Sigmoid colon (tissue), 4 donors: ENCODE results near the gene FHAD1.

Experiments used
- EP300 ChIP-seq, 4 donors: sonication (generic); formaldehyde crosslinking; IDR thresholded peaks; one replicate each; pipeline ENCODE4 v1.6.1; 2017; ENCODE audit warnings: antibody characterized with exemption in 4 of 4
- POLR2A ChIP-seq, 2 donors: fragments of 450-650 bp; IDR thresholded peaks; one replicate each; pipeline ENCODE4 v1.6.1; 2016; ENCODE audit warnings: antibody characterized with exemption in 2 of 2, mild to moderate bottlenecking in 2 of 2, moderate library complexity in 2 of 2
- POLR2AphosphoS5 ChIP-seq, 4 donors: sonication (generic); formaldehyde crosslinking; IDR thresholded peaks; one replicate each; pipeline ENCODE4 v1.6.1; 2017; ENCODE audit warnings: antibody characterized with exemption in 4 of 4
- TF ChIP-seq, protein P1 (sequence below), 4 experiments: fragments of 450-650 bp in 3 of 4; fragments of 200-600 bp in 1 of 4; IDR thresholded peaks; one replicate each; pipeline ENCODE4 v1.5.1; 2016 to 2019; ENCODE audit warnings: antibody characterized with exemption in 4 of 4, mild to moderate bottlenecking in 3 of 4, moderate library complexity in 2 of 4

DNA sequence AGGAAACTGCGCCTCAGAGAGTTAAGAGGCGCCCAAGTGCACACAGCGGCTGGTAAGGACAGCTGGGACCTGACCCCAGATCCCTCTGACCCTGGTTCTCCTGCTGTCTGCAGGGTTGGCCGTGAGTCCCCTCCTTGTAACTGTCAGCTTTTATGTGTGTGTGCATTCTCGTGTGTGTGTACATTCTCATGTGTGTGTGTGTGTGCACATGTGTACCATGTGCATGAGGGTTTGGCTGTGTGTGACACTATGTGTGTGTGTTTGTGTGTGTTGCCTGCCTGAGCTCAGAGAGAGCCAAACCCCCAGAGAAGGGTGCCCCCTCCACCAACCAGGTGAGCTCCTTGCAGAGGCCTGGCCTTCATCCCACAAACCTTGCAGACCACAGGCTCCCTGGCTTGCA is 136.8 kb downstream of the FHAD1 start:
- TF ChIP-seq, protein P1, sequence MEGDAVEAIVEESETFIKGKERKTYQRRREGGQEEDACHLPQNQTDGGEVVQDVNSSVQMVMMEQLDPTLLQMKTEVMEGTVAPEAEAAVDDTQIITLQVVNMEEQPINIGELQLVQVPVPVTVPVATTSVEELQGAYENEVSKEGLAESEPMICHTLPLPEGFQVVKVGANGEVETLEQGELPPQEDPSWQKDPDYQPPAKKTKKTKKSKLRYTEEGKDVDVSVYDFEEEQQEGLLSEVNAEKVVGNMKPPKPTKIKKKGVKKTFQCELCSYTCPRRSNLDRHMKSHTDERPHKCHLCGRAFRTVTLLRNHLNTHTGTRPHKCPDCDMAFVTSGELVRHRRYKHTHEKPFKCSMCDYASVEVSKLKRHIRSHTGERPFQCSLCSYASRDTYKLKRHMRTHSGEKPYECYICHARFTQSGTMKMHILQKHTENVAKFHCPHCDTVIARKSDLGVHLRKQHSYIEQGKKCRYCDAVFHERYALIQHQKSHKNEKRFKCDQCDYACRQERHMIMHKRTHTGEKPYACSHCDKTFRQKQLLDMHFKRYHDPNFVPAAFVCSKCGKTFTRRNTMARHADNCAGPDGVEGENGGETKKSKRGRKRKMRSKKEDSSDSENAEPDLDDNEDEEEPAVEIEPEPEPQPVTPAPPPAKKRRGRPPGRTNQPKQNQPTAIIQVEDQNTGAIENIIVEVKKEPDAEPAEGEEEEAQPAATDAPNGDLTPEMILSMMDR (IDR thresholded peaks at IDR 0.05), result no peak
- no peak for TF ChIP-seq EP300 (IDR thresholded peaks at IDR 0.05)
- no peak for TF ChIP-seq POLR2A (IDR thresholded peaks at IDR 0.05)
- no peak for TF ChIP-seq POLR2AphosphoS5 (IDR thresholded peaks at IDR 0.05)
